ENCODE results near the gene P2RX1.
A peak's percentile ranks its signal among the peaks of the same experiment; 100 is the strongest.
"Not testable (repeated sequence)": the region's sequence is repeated elsewhere in the genome, so short reads cannot be mapped to it uniquely, and the experiment has no call there.

The P2RX1 gene

GRCh38 chr17:3873862-3874261, 42.4 kb downstream of the P2RX1 start:
- H3K4me3 ChIP-seq = no peak overlapping the region
- H3K27ac ChIP-seq = no peak overlapping the region

- Histone ChIP-seq H3K27ac (peak overlapping the region in 3 of 21 experiments; percentile 23 to 47 (median 38)), H3K4me3 (no peak overlapping the region)
Measured at GRCh38 chr17:3870871-3871306, 45.4 kb downstream of the P2RX1 start.

- H3K4me3 ChIP-seq = no peak overlapping the region
- no peak overlapping the region for H3K27ac ChIP-seq
Measured at GRCh38 chr17:3867606-3868005, 48.7 kb downstream of the P2RX1 start.

GRCh38 chr17:3867106-3867505, 49.2 kb downstream of the P2RX1 start:
- no peak overlapping the region for H3K27ac ChIP-seq
- no peak overlapping the region for H3K4me3 ChIP-seq

- Histone ChIP-seq H3K4me3 (no peak overlapping the region), H3K27ac (no peak overlapping the region)
Measured at GRCh38 chr17:3866276-3866675, 50.0 kb downstream of the P2RX1 start.

- Histone ChIP-seq H3K4me3 (no peak overlapping the region), H3K27ac (peak overlapping the region in 1 of 21 experiments; percentile 36)
Measured at GRCh38 chr17:3865176-3865575, 51.1 kb downstream of the P2RX1 start.

GRCh38 chr17:3864534-3864933, 51.7 kb downstream of the P2RX1 start:
- no peak overlapping the region for H3K4me3 ChIP-seq
- no peak overlapping the region for H3K27ac ChIP-seq

GRCh38 chr17:3861761-3862681, 54.2 kb downstream of the P2RX1 start:
- Histone ChIP-seq H3K27ac (no peak overlapping the region), H3K4me3 (no peak overlapping the region)

GRCh38 chr17:3860939-3861700, 55.1 kb downstream of the P2RX1 start:
- Histone ChIP-seq H3K4me3 (no peak overlapping the region), H3K27ac (no peak overlapping the region)

- no peak overlapping the region for H3K4me3 ChIP-seq
- H3K27ac ChIP-seq = no peak overlapping the region
Measured at GRCh38 chr17:3859940-3860339, 56.3 kb downstream of the P2RX1 start.

- no peak overlapping the region for H3K4me3 ChIP-seq
- peak overlapping the region in 1 of 21 experiments; percentile 35 for H3K27ac ChIP-seq
Measured at GRCh38 chr17:3857261-3858105, 58.8 kb downstream of the P2RX1 start.

GRCh38 chr17:3854204-3854603, 62.1 kb downstream of the P2RX1 start:
- not testable (repeated sequence) for H3K27ac ChIP-seq, H3K4me3 ChIP-seq

GRCh38 chr17:3852561-3852960, 63.7 kb downstream of the P2RX1 start:
- Histone ChIP-seq H3K27ac (no peak overlapping the region), H3K4me3 (no peak overlapping the region)

GRCh38 chr17:3851461-3852100, 64.7 kb downstream of the P2RX1 start:
- no peak overlapping the region for H3K27ac ChIP-seq
- no peak overlapping the region for H3K4me3 ChIP-seq

GRCh38 chr17:3848229-3848835, 67.9 kb downstream of the P2RX1 start:
- no peak overlapping the region for H3K4me3 ChIP-seq
- H3K27ac ChIP-seq = no peak overlapping the region

GRCh38 chr17:3847165-3847670, 69.0 kb downstream of the P2RX1 start:
- H3K27ac ChIP-seq = no peak overlapping the region
- no peak overlapping the region for H3K4me3 ChIP-seq
